SK-N-SH (cell line): ENCODE measurements around the gene UBA1. TPM values are rescaled to one million over a fixed set of nuclear protein-coding genes. Genes with fewer than 3 reads are reported as not detected.
A peak's percentile ranks its signal among the peaks of the same experiment; 100 is the strongest.

Source experiments
- CTCF ChIA-PET: fragments of 300-600, 350-600 bp; formaldehyde crosslinking; extraction: SDS; loops from one replicate; lab custom pipeline; 2021; lab: Yijun Ruan, JAX
- POLR2A ChIA-PET: fragments of 350-600 bp; sonication (Branson Sonifier 250); formaldehyde crosslinking; extraction: SDS; loops from one replicate; lab custom pipeline; 2020; ENCODE audit warnings: antibody characterized with exemption, inconsistent platforms; lab: Yijun Ruan, JAX
- DNase-seq: peaks from one replicate; pipeline ENCODE4 v3.0.0; 2012
- H2AFZ ChIP-seq: fragments of 200-600 bp; sonication (generic); 2 replicates; pipeline ENCODE4 v1.8.1; 2016; ENCODE audit warnings: antibody characterized with exemption, mild to moderate bottlenecking, low read depth
- H3F3A ChIP-seq: fragments of 200-600 bp; sonication (generic); replicated peaks from 2 replicates; pipeline ENCODE3; 2016; ENCODE audit warnings: antibody characterized with exemption, mild to moderate bottlenecking; ENCODE audit not compliant: insufficient read depth
- H3K27ac ChIP-seq, 2 experiments: fragments of 200-500 bp in 1 of 2; fragments of 200-600 bp in 1 of 2; sonication (Bioruptor generic) in 1 of 2; sonication (generic), shearing (Covaris generic) in 1 of 2; 2 replicates each; pipeline versions ENCODE4 v1.5.1 to v1.6.1; 2014 to 2016; ENCODE audit warnings: low read depth in 2 of 2, inconsistent platforms in 1 of 2, low read length in 1 of 2, mild to moderate bottlenecking in 1 of 2, mixed read lengths in 1 of 2
- H3K27me3 ChIP-seq: fragments of 200-600 bp; sonication (generic), shearing (Covaris generic); 2 replicates; pipeline ENCODE4 v1.6.1; 2016; ENCODE audit warnings: mixed run types; ENCODE audit not compliant: insufficient read depth
- H3K36me3 ChIP-seq, 2 experiments: fragments of 200-500 bp in 1 of 2; fragments of 200-600 bp in 1 of 2; sonication (Bioruptor generic) in 1 of 2; sonication (generic) in 1 of 2; replicated peaks in 1 of 2; 2 replicates each; pipeline versions ENCODE3 to v1.5.1; 2014 to 2016; ENCODE audit warnings: low read length in 1 of 2, mild to moderate bottlenecking in 1 of 2; ENCODE audit not compliant: insufficient read depth in 2 of 2, control insufficient read depth in 1 of 2
- H3K4me1 ChIP-seq, 2 experiments: fragments of 200-500 bp in 1 of 2; fragments of 200-600 bp in 1 of 2; sonication (Bioruptor generic) in 1 of 2; sonication (generic), shearing (Covaris generic) in 1 of 2; 2 replicates each; pipeline versions ENCODE4 v1.5.1 to v1.6.1; 2014 to 2016; ENCODE audit warnings: low read depth in 1 of 2, low read length in 1 of 2, mixed run types in 1 of 2; ENCODE audit not compliant: insufficient read depth in 2 of 2, control insufficient read depth in 1 of 2
- H3K4me2 ChIP-seq: fragments of 200-600 bp; sonication (generic), shearing (Covaris generic); 2 replicates; pipeline ENCODE4 v1.6.1; 2017; ENCODE audit warnings: mixed run types
- H3K4me3 ChIP-seq, 2 experiments: fragments of 200-500 bp in 1 of 2; fragments of 200-600 bp in 1 of 2; sonication (Bioruptor generic) in 1 of 2; sonication (generic), shearing (Covaris generic) in 1 of 2; 2 replicates each; pipeline versions ENCODE4 v1.5.1 to v1.8.1; 2014 to 2016; ENCODE audit warnings: low read depth in 2 of 2, inconsistent platforms in 1 of 2, low read length in 1 of 2, mild to moderate bottlenecking in 1 of 2, mixed read lengths in 1 of 2, moderate library complexity in 1 of 2
- H3K79me2 ChIP-seq: fragments of 200-600 bp; sonication (generic); 2 replicates; pipeline ENCODE4 v1.8.1; 2017; ENCODE audit warnings: mild to moderate bottlenecking; ENCODE audit not compliant: insufficient read depth
- H3K9ac ChIP-seq: fragments of 200-600 bp; sonication (generic); 2 replicates; pipeline ENCODE4 v1.6.1; 2017; ENCODE audit warnings: mixed run types
- H3K9me2 ChIP-seq: fragments of 200-600 bp; sonication (generic); 2 replicates; pipeline ENCODE4 v1.6.1; 2017; ENCODE audit warnings: mixed run types
- H3K9me3 ChIP-seq: fragments of 200-600 bp; sonication (generic); 2 replicates; pipeline ENCODE4 v1.6.1; 2017; ENCODE audit warnings: mixed run types, mild to moderate bottlenecking, moderate library complexity
- H4K20me1 ChIP-seq: fragments of 200-600 bp; sonication (generic); 2 replicates; pipeline ENCODE4 v1.6.1; 2017; ENCODE audit warnings: mild to moderate bottlenecking, mixed run types; ENCODE audit not compliant: insufficient read depth
- CHD2 ChIP-seq: fragments of 150-350 bp; IDR thresholded peaks from 2 replicates; pipeline ENCODE4 v1.6.1; 2018; ENCODE audit warnings: low read length; ENCODE audit not compliant: partially characterized antibody
- CTCF ChIP-seq: fragments of 200-600 bp; sonication (generic); IDR thresholded peaks from 2 replicates; pipeline ENCODE4 v1.6.1; 2017; ENCODE audit warnings: antibody characterized with exemption, mild to moderate bottlenecking, moderate library complexity
- EP300 ChIP-seq, 2 experiments: IDR thresholded peaks; 2 replicates each; pipeline versions ENCODE4 v1.4.0 to v1.6.1; 2012; ENCODE audit warnings: borderline replicate concordance in 1 of 2, low read depth in 1 of 2, low read length in 1 of 2
- EZH2phosphoT487 ChIP-seq: fragments of 200-600 bp; sonication (generic); IDR thresholded peaks from 2 replicates; pipeline ENCODE4 v1.6.1; 2017; ENCODE audit warnings: low read depth, mixed run types, mild to moderate bottlenecking, antibody characterized with exemption, moderate library complexity, borderline replicate concordance
- FOSL2 ChIP-seq: IDR thresholded peaks from 2 replicates; pipeline ENCODE4 v1.4.0; 2012; ENCODE audit warnings: low read depth, mild to moderate bottlenecking, moderate library complexity, borderline replicate concordance
- FOXM1 ChIP-seq: IDR thresholded peaks from 2 replicates; pipeline ENCODE4 v1.4.0; 2012; ENCODE audit warnings: low read depth, mild to moderate bottlenecking
- GABPA ChIP-seq: IDR thresholded peaks from 2 replicates; pipeline ENCODE4 v1.4.0; 2012; ENCODE audit warnings: low read depth, mild to moderate bottlenecking
- GATA2 ChIP-seq: sonication (generic); formaldehyde crosslinking; IDR thresholded peaks from 2 replicates; pipeline ENCODE4 v1.5.0; 2020; ENCODE audit warnings: mild to moderate bottlenecking, missing genetic modification reagents
- JUND ChIP-seq: IDR thresholded peaks from 2 replicates; pipeline ENCODE4 v1.4.0; 2012
- NFIC ChIP-seq: IDR thresholded peaks from 2 replicates; pipeline ENCODE4 v1.4.0; 2012; ENCODE audit warnings: borderline replicate concordance
- NRF1 ChIP-seq: IDR thresholded peaks from 2 replicates; pipeline ENCODE4 v1.6.1; 2012; ENCODE audit warnings: low read depth, mild to moderate bottlenecking, low read length
- RAD21 ChIP-seq: IDR thresholded peaks from 2 replicates; pipeline ENCODE4 v1.6.1; 2012; ENCODE audit warnings: mild to moderate bottlenecking, low read length
- REST ChIP-seq: IDR thresholded peaks from 2 replicates; pipeline ENCODE4 v1.6.1; 2012; ENCODE audit warnings: mild to moderate bottlenecking, low read depth, low read length, moderate library complexity
- RFX5 ChIP-seq: IDR thresholded peaks from 2 replicates; pipeline ENCODE4 v1.6.1; 2012; ENCODE audit warnings: mild to moderate bottlenecking, improper control_type of control experiment, low read length
- SIN3A ChIP-seq: IDR thresholded peaks from 2 replicates; pipeline ENCODE4 v1.6.1; 2012; ENCODE audit warnings: low read depth, mild to moderate bottlenecking, low read length, moderate library complexity, borderline replicate concordance
- SMC3 ChIP-seq: IDR thresholded peaks from 2 replicates; pipeline ENCODE4 v1.6.1; 2012; ENCODE audit warnings: low read depth, low read length, improper control_type of control experiment
- TAF1 ChIP-seq: IDR thresholded peaks from 2 replicates; pipeline ENCODE4 v1.6.1; 2012; ENCODE audit warnings: low read depth, mild to moderate bottlenecking, low read length, moderate library complexity, borderline replicate concordance
- WGBS: methylation state at CpG from one replicate; pipeline ENCODE4 v1.1.6; 2017; ENCODE audit warnings: low lambda C conversion rate; 5-methylcytosine and 5-hydroxymethylcytosine counted together
- polyA plus RNA-seq, 3 experiments: library from polyadenylated mRNA; depleted of rRNA; stranded (reverse); fragments of >200 nt; gene quantifications; 2 replicates each; pipeline ENCODE4 v1.2.3, GENCODE V29; 2012
- TF ChIP-seq, protein P1 (sequence below): fragments of 150-350 bp; IDR thresholded peaks from 2 replicates; pipeline ENCODE4 v1.6.1; 2017; ENCODE audit warnings: antibody characterized with exemption, low read length, low read depth, borderline replicate concordance
- TF ChIP-seq, protein P2 (sequence below): IDR thresholded peaks from 2 replicates; pipeline ENCODE4; 2012

The UBA1 gene
- polyA plus RNA-seq, 1 of the 3 experiments (the other 2 are of a cell fraction), result 283 TPM

DNA sequence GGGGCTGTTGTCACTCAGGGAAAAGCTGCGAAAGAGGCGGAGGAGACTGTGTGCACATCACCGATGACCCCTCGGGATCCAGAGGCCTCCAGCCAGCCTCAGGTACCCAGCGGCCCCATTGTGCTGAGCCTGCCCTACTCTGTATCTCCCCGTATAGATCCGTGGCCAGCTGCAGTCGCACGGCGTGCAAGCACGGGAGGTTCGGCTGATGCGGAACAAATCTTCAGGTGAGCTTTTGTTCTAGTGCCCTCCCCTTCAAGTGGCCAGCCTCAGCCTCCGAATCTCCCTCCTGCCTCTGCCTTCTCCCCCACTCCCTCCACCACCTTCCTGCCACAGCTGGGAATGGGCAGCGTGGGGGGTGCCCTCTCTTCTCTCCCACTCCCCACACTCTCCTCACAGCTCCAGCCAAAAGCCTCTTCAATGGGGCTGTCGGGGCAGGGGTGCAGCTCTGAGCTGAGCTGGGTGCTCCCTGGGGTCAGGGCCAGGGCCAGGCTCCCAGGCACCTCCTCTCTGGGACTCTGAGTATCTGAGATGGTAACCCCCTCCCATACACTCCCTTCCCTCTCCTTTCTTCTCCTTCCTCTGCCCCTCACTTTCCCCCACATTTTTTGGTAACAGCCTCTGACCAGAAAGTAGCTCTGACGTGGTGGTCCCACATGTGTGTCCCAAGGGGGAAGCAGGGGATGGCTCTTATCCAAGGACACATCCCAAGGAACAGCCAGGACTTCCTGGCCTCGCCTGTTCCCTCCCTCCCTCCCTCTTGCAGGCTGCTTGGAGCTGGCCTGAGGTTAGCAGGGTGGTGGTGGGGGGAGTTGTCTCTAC, 20.4 kb upstream of the UBA1 start:
- ChIA-PET POLR2A (no interaction called here), CTCF (no interaction called here)
- Histone ChIP-seq H3K27ac (no peak overlapping the region), H3K79me2 (peaks cover 6% of the 10 kb centered on the region; the same call in 1 of the 2 replicates), H3K9me2 (no peaks in the 10 kb centered on the region), H4K20me1 (no peaks in the 10 kb centered on the region), H3K36me3 (peaks cover 0 to 14% of the 10 kb centered on the region in 2 experiments), H2AFZ (no peak overlapping the region), H3K4me1 (no peaks in the 10 kb centered on the region), H3F3A (no peaks in the 10 kb centered on the region), H3K27me3 (peaks cover 39% of the 10 kb centered on the region; the same call in 1 of the 2 replicates), H3K4me3 (no peak overlapping the region), H3K4me2 (no peak overlapping the region), H3K9ac (no peak overlapping the region), H3K9me3 (no peaks in the 10 kb centered on the region)
- WGBS, result 44% methylated on average over 11 of the region's 18 CpGs
- TF ChIP-seq NRF1 (no peak), EP300 (IDR thresholded peaks at IDR 0.05; ENCODE audit: borderline replicate concordance in 1 of 2, low read depth in 1 of 2, low read length in 1 of 2) (no peak), RFX5 (no peak), SIN3A (no peak), RAD21 (no peak), GATA2 (CRISPR knock-in tag) (no peak), NFIC (no peak), JUND (no peak)
- TF ChIP-seq, protein P1, sequence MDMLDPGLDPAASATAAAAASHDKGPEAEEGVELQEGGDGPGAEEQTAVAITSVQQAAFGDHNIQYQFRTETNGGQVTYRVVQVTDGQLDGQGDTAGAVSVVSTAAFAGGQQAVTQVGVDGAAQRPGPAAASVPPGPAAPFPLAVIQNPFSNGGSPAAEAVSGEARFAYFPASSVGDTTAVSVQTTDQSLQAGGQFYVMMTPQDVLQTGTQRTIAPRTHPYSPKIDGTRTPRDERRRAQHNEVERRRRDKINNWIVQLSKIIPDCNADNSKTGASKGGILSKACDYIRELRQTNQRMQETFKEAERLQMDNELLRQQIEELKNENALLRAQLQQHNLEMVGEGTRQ, result no peak
- no peak for DNase-seq

- DNase-seq, result peak; percentile 11
- Histone ChIP-seq H3K9me2 (no peaks in the 10 kb centered on the region), H3K4me2 (no peak overlapping the region), H3K9me3 (no peaks in the 10 kb centered on the region), H3K79me2 (no peaks in the 10 kb centered on the region), H3K36me3 (peaks cover 0 to 14% of the 10 kb centered on the region in 2 experiments), H3F3A (no peaks in the 10 kb centered on the region), H3K9ac (no peak overlapping the region), H3K27ac (no peak overlapping the region), H3K27me3 (peaks cover 38% of the 10 kb centered on the region; the same call in 1 of the 2 replicates), H3K4me1 (no peaks in the 10 kb centered on the region), H4K20me1 (no peaks in the 10 kb centered on the region), H3K4me3 (no peak overlapping the region), H2AFZ (no peak overlapping the region)
- ChIA-PET POLR2A (no interaction called here), CTCF (no interaction called here)
- TF ChIP-seq RFX5, result no peak
- TF ChIP-seq FOSL2, result no peak
- no peak for TF ChIP-seq CHD2
- TF ChIP-seq GABPA, result no peak
- TF ChIP-seq SMC3, result no peak
- no peak for TF ChIP-seq EZH2phosphoT487
- TF ChIP-seq EP300 (IDR thresholded peaks at IDR 0.05; ENCODE audit: borderline replicate concordance in 1 of 2, low read depth in 1 of 2, low read length in 1 of 2), result no peak
- TF ChIP-seq REST, result no peak
- TF ChIP-seq, protein P2, sequence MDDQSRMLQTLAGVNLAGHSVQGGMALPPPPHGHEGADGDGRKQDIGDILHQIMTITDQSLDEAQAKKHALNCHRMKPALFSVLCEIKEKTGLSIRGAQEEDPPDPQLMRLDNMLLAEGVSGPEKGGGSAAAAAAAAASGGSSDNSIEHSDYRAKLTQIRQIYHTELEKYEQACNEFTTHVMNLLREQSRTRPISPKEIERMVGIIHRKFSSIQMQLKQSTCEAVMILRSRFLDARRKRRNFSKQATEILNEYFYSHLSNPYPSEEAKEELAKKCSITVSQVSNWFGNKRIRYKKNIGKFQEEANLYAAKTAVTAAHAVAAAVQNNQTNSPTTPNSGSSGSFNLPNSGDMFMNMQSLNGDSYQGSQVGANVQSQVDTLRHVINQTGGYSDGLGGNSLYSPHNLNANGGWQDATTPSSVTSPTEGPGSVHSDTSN, result no peak
- no peak for TF ChIP-seq CTCF
- TF ChIP-seq NFIC, result no peak
- TF ChIP-seq TAF1, result no peak
- TF ChIP-seq RAD21, result no peak
- TF ChIP-seq FOXM1, result no peak
- WGBS, result 54% methylated on average over 11 of the region's 12 CpGs
Observed at GRCh38 chrX:47174376-47174775, 19.3 kb upstream of the UBA1 start.
